NCI-H1417 (cell line): Measurements from ENCODE around the gene AQP9.

Experiments used
- DNase-seq, 3 experiments: peaks; one replicate each; lab custom pipeline; 2025; lab: John Stamatoyannopoulos, UW

AQP9 gene

DNA sequence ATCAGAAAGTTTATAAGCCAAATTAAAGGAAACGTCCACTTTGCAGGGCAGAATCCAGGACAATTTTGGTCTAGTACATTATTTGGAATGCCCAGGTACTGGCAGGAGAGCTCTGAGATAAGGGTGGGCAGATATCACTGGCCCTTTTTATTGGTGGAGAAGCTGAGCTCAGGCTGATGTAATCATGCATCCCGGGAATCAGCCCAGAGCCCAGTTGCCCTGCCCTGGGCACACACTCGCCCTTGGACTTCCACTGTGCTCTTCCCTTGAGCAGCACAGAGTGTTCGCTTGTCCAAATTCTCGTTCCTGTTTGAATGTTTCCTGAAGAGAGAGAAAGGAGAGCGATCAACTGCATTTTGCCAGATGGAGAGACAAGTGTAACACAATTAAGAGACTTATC, 3.7 kb downstream of the AQP9 start:
- no peak for DNase-seq

GRCh38 chr15:58142827-58143461, 4.8 kb downstream of the AQP9 start:
- no peak for DNase-seq

- no peak for DNase-seq
Observed at GRCh38 chr15:58145606-58146005, 7.4 kb downstream of the AQP9 start.

- DNase-seq: no peak
Observed at GRCh38 chr15:58146211-58146610, 8.0 kb downstream of the AQP9 start.

DNA sequence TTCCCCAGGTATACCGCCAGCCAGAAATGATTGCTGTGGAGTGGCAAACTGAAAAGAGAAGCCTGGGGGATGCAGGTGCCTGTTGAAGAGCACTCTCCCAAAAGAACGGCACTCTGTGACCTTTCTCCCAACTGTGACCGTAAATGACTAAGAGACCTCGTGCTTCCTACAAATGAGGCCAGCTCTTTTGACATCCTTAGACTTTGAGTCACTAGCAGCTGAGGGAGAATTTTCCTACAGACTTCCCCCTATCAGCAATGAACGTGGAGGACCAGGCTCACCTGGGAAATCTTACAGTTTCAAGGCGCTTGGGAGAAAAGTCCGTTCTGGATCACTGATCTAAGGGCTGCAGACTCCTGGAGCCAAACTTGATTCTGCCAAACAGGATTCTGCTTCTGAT, 8.6 kb downstream of the AQP9 start:
- DNase-seq: peak; percentile 33 to 75 (median 34)

- DNase-seq: peak in 2 of 3 experiments; percentile 54 to 83
Observed at GRCh38 chr15:58147171-58147611, 9.0 kb downstream of the AQP9 start.

DNA sequence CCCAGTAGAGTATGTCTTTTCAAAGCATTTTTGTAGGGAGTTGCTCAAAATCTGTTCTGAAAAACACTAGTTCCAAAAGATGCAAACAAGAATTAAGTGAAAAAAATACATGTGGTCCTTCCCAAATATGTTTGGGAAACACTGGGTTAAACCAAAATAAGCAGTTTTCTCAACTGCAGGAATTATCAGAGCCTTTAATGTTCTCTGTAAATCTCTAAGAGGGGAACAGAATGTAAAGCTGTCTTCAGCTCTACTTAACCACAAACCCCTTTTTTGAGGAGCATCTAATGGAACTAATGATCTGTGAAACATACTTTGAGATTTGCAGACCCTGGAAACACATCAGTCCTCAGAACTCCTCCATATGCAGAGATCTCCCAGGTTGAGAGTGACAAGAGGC, 9.9 kb downstream of the AQP9 start:
- DNase-seq: no peak

- DNase-seq: no peak
Observed at GRCh38 chr15:58148633-58149445, 10.7 kb downstream of the AQP9 start.

GRCh38 chr15:58154769-58155168, 16.6 kb downstream of the AQP9 start:
- DNase-seq: no peak

DNA sequence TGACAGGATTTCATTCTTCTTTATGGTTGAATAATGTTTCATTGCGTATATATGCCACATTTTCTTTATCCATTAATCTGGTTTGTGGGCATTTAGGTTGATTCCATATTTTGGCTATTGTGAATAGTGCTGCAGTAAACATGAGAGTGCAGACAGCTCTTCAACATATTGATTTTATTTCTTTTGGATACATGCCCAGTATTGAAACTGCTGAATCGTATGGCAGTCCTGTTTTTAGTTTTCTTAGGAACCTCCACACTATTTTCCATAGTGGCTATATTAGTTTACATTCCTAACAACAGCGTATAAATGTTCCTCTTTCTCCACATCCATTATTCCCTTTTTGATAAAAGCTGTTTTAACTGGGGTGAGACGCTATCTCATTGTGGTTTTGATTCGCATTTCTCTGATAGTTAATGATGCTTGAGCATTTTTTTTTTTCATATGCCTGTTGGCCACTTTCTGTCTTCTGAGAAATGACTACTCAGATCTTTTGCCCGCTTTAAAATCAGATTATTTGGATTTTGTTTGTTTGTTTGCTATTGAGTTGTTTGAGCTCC, 21.7 kb downstream of the AQP9 start:
- peak in 1 of 3 experiments; percentile 60 for DNase-seq

- no peak for DNase-seq
Observed at GRCh38 chr15:58161436-58161930, 23.3 kb downstream of the AQP9 start.

DNA sequence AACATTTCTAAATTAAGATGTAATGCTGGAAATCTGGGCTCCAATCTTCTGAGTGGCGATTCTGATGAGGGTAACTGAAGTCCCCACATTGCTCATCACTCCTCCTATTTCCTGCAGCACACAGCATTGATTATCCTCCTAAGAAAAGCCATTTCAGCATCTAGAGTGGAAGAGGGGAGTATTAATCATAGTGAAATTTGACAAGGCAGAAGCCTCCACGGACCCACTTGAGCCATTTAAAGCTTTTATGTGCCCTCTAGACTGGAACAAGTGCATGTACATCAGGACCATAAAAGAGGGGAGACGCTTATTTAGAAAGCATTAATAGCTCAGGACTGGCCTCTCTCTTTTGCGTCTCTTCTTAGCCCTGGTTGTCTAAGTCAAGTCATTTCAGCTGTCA, 25.8 kb downstream of the AQP9 start:
- DNase-seq: peak; percentile 55 to 95 (median 90)

DNA sequence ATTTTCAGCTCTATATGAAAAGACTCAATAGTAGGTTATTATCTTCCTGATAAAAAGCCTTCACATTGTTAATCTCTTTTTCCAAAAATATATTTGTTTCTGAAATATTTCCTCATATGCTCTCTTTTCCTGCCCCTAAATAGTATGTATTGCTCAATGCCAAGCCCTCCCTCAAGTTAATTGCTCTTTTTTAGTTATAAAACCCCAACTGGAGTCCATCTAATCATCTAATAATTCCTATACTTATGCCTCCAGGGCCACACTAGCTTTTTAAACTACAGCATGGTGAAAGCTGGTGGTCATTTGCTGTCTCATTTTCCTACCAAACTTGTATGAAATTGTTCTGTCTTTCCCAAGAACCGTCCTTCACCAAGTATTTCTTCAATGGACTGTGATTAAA, 26.7 kb downstream of the AQP9 start:
- DNase-seq: no peak

DNA sequence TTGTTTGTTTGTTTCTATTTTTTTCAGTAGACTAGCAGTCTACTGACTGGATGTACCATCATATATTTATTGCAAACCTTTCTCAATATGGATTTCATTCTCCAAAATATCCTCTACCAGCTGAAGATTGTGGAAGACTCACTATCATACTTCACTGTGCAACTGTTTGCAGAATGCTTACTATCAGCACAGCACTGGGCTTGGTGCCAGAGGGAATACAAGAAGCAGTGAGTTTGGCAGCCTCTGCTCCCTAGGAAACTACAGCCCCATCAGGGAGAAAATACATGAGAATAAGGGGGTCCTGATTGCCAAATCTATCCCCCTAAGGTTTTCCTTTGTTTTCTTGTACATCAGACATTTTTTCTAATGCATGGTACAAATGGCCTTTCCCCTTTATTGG, 27.5 kb downstream of the AQP9 start:
- DNase-seq: peak in 2 of 3 experiments; percentile 13 to 54

GRCh38 chr15:58167095-58167691, 29.0 kb downstream of the AQP9 start:
- no peak for DNase-seq

DNA sequence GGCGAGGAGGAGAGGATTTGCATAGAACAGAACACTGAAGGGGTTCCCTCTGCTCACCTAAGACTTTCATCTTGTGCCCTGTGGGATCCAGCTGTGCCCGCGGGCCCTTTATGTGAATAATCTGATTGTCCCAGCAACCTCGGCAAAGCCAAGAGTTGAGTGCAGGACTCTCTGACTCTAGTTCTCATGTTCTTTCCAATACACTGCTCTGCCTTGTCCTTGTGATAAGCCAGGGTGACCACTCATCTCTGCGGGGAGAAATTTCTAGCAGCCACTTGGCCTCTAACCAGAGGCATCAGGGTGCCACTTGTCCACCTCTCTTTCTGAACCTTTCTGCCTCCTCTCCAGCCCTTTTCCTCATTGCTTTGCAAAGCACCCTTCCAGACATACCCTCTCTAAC, 31.8 kb downstream of the AQP9 start:
- no peak for DNase-seq

DNA sequence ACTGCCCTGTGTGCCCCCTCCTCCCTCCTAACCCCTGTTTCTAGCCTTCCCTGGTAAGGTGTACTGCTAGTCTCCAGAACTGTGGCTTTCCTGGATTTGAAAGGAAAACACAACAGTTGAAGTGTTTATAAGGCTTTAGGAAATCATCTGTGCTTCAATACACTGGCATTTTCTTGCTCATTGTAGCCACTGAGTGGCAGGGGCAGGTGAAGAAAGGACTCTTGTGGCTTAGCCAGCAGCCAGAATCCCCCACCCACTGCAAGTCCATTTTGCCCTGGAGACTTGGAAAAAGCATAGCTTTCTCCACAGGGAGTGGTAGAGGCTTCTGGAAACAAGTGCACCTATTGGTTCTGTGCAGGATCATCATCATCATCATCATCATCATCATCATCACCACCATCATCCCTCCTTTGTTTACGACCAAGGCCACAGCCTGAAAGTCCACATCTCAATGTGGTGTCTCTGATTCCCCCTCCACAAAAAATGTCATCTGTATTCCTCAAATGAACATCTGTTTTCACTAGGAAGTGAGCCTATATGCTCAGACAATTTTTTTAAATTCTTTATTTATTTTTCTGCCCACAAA, 33.4 kb downstream of the AQP9 start:
- DNase-seq: no peak

- DNase-seq: no peak
Observed at GRCh38 chr15:58174709-58175108, 36.5 kb downstream of the AQP9 start.

- no peak for DNase-seq
Observed at GRCh38 chr15:58175955-58176354, 37.8 kb downstream of the AQP9 start.

DNA sequence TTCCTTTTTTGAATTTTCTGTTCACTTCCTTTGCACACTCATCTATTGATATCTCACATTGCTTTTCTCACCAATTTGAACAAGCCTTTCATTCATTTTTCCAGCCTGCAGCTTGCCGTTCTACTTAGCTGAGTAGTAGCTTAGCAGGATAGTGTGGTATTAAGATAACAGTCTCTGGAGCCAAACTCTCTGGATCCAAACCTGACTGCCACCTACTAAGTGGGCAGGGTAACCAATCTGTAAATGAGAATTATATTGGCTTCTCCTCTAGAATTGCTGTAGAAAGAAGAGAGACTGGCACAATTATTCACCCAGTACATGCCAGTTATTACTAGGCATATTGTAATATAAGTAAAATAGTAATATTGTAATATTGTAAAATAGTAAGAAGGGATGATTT, 40.5 kb downstream of the AQP9 start:
- DNase-seq: no peak

GRCh38 chr15:58179206-58179605, 41.0 kb downstream of the AQP9 start:
- no peak for DNase-seq

DNA sequence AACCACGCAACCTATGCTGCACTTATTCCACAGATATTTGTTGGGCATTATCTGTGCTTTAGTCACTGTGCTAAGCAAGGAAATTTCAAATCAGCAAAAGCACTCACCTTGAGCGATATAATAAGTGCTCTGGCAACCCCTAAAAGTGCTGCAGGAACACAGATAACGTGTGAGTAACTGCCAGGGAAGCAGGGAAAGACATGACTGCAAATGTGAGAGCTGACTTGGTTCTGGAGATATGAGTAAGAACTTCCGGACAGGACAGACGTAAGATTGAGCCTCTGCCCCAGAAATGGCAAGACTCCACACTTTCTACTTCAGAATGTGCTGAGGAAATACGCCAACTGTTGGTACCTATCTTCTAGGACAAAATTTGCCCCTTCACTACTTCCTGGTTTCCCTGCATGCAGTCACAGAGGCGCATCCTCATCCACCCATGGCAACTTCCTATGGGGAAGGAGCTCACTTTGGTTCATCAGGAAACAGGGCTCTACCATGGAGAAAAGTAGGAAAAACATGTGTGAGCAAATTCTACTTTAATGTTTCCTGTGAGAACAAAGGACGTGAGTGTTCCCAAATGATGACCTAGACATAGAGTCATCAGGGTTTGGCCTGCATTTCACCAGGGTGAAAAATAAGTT, 41.7 kb downstream of the AQP9 start:
- no peak for DNase-seq
